Ovary (tissue), 3 donors: ENCODE data around the gene SEMA5A.

Experiments
- POLR2A ChIP-seq: fragments of 450-650 bp; IDR thresholded peaks from one replicate; pipeline ENCODE4 v1.6.1; 2017; ENCODE audit warnings: antibody characterized with exemption, mild to moderate bottlenecking, moderate library complexity
- TF ChIP-seq, protein P1 (sequence below), 3 donors: fragments of 450-650 bp in 2 of 3; fragments of 200-600 bp in 1 of 3; IDR thresholded peaks; one replicate each; pipeline versions ENCODE4 v1.5.1 to v1.8.0; 2016 to 2022; ENCODE audit warnings: antibody characterized with exemption in 3 of 3, mild to moderate bottlenecking in 1 of 3
- donor health status: DM: no; HTN: no; CAD: no.

GRCh38 chr5:9502864-9503263, 43.0 kb downstream of the SEMA5A start:
- no peak for TF ChIP-seq POLR2A
- TF ChIP-seq, protein P1, sequence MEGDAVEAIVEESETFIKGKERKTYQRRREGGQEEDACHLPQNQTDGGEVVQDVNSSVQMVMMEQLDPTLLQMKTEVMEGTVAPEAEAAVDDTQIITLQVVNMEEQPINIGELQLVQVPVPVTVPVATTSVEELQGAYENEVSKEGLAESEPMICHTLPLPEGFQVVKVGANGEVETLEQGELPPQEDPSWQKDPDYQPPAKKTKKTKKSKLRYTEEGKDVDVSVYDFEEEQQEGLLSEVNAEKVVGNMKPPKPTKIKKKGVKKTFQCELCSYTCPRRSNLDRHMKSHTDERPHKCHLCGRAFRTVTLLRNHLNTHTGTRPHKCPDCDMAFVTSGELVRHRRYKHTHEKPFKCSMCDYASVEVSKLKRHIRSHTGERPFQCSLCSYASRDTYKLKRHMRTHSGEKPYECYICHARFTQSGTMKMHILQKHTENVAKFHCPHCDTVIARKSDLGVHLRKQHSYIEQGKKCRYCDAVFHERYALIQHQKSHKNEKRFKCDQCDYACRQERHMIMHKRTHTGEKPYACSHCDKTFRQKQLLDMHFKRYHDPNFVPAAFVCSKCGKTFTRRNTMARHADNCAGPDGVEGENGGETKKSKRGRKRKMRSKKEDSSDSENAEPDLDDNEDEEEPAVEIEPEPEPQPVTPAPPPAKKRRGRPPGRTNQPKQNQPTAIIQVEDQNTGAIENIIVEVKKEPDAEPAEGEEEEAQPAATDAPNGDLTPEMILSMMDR (IDR thresholded peaks at IDR 0.05): no peak
